GM23248 (cell line): Measurements from ENCODE around the gene TTF1.

Experiments
- EZH2 ChIP-seq: fragments of 200-600 bp; sonication (generic); IDR thresholded peaks from 2 replicates; pipeline ENCODE4 v1.6.1; 2018; ENCODE audit warnings: antibody characterized with exemption, mild to moderate bottlenecking; ENCODE audit not compliant: insufficient read depth, poor library complexity, severe bottlenecking
- EZH2phosphoT487 ChIP-seq: fragments of 200-600 bp; sonication (generic); IDR thresholded peaks from 2 replicates; pipeline ENCODE4 v1.6.1; 2018; ENCODE audit warnings: antibody characterized with exemption, moderate library complexity, mild to moderate bottlenecking, low read depth; ENCODE audit not compliant: insufficient read depth

DNA sequence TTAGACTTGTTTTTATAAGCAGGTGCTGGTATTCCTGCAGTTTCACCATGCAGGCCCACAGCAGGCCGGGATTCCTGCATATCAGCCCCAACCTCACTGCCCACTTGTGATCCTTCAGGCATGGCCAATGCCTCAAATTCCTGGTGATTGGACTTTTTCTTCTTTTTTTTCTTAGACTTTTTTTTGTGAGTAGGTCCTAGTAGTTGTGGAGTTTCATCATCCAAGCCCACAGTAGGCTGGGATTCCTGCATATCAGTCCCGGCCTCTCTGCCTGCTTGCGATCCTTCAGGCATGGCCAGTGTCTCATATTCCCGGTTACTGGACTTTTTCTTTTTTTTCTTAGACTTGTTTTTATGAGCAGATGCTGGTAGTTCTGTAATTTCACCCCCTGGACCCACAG, 4.8 kb downstream of the TTF1 start:
- TF ChIP-seq EZH2 (no peak), EZH2phosphoT487 (no peak)
